Type B pancreatic cell (in vitro differentiated cells): ENCODE measurements around the gene PERCC1. TPM values are rescaled to one million over a fixed set of nuclear protein-coding genes. Genes with fewer than 3 reads are reported as not detected.

Source experiments
- DNase-seq: peaks from one replicate; pipeline ENCODE4 v3.0.0; 2021; ENCODE audit warnings: mixed read lengths; ENCODE audit not compliant: unreplicated experiment; ENCODE audit errors: extremely low spot score
- H3K27ac Mint-ChIP-seq: 2 replicates; pipeline ENCODE4 v1.8.0; 2021; ENCODE audit warnings: mild to moderate bottlenecking, mixed read lengths
- H3K27me3 Mint-ChIP-seq: 2 replicates; pipeline ENCODE4 v1.8.0; 2021; ENCODE audit warnings: mixed read lengths
- H3K36me3 Mint-ChIP-seq: 2 replicates; pipeline ENCODE4 v1.8.0; 2021; ENCODE audit warnings: mixed read lengths
- H3K4me1 Mint-ChIP-seq: one replicate; pipeline ENCODE4 v1.8.0; 2021; ENCODE audit warnings: mixed read lengths; ENCODE audit not compliant: unreplicated experiment
- H3K4me3 Mint-ChIP-seq: 2 replicates; pipeline ENCODE4 v1.8.0; 2021; ENCODE audit warnings: mild to moderate bottlenecking, mixed read lengths
- H3K9me3 Mint-ChIP-seq: 2 replicates; pipeline ENCODE4 v1.8.0; 2021; ENCODE audit warnings: mixed read lengths
- CTCF ChIP-seq: fragments of 200-600 bp; sonication (generic); conservative IDR thresholded peaks from 2 replicates; pipeline ENCODE4 v1.5.0; 2021; ENCODE audit warnings: antibody characterized with exemption, mild to moderate bottlenecking
- total RNA-seq: library from RNA; stranded (reverse); gene quantifications from 2 replicates; pipeline ENCODE4 v1.2.1, GENCODE V29; 2021; ENCODE audit warnings: low replicate concordance

PERCC1 gene
- total RNA-seq, 1 donor from 2014 or later: 0.77 TPM

- no peaks in the 10 kb centered on the region for H3K36me3 Mint-ChIP-seq
- no peaks in the 10 kb centered on the region for H3K4me1 Mint-ChIP-seq
- no peak for DNase-seq
- H3K27me3 Mint-ChIP-seq: no peaks in the 10 kb centered on the region
- no peak overlapping the region for H3K4me3 Mint-ChIP-seq
- no peak for TF ChIP-seq CTCF
- no peak overlapping the region for H3K27ac Mint-ChIP-seq
- no peaks in the 10 kb centered on the region for H3K9me3 Mint-ChIP-seq
Observed at GRCh38 chr16:1456951-1457350, 26.1 kb downstream of the PERCC1 start.

- H3K27me3 Mint-ChIP-seq: no peaks in the 10 kb centered on the region
- H3K4me1 Mint-ChIP-seq: no peaks in the 10 kb centered on the region
- TF ChIP-seq CTCF: no peak
- H3K36me3 Mint-ChIP-seq: no peaks in the 10 kb centered on the region
- H3K27ac Mint-ChIP-seq: no peak overlapping the region
- no peak for DNase-seq
- no peaks in the 10 kb centered on the region for H3K9me3 Mint-ChIP-seq
- H3K4me3 Mint-ChIP-seq: no peak overlapping the region
Observed at GRCh38 chr16:1457489-1458245, 26.8 kb downstream of the PERCC1 start.

- Mint-ChIP-seq H3K36me3 (no peaks in the 10 kb centered on the region), H3K4me3 (no peak overlapping the region), H3K27ac (no peak overlapping the region), H3K27me3 (no peaks in the 10 kb centered on the region), H3K4me1 (no peaks in the 10 kb centered on the region), H3K9me3 (no peaks in the 10 kb centered on the region)
- peak; percentile 66 for DNase-seq
- no peak for TF ChIP-seq CTCF
Observed at GRCh38 chr16:1458336-1458976, 27.6 kb downstream of the PERCC1 start.

- no peaks in the 10 kb centered on the region for H3K27me3 Mint-ChIP-seq
Observed at GRCh38 chr16:1458977-1459341, 28.1 kb downstream of the PERCC1 start.

GRCh38 chr16:1459967-1460366, 29.1 kb downstream of the PERCC1 start:
- no peak for DNase-seq
- TF ChIP-seq CTCF: no peak
- no peaks in the 10 kb centered on the region for H3K4me1 Mint-ChIP-seq
- H3K4me3 Mint-ChIP-seq: no peak overlapping the region
- no peaks in the 10 kb centered on the region for H3K27me3 Mint-ChIP-seq
- H3K36me3 Mint-ChIP-seq: no peaks in the 10 kb centered on the region
- no peaks in the 10 kb centered on the region for H3K9me3 Mint-ChIP-seq
- H3K27ac Mint-ChIP-seq: no peak overlapping the region

More at GRCh38 chr16:1458977-1459341, 28.1 kb downstream of the PERCC1 start:
- no peak overlapping the region for H3K4me3 Mint-ChIP-seq
- peak; percentile 69 for DNase-seq
- H3K27ac Mint-ChIP-seq: no peak overlapping the region
- TF ChIP-seq CTCF: no peak
- no peaks in the 10 kb centered on the region for H3K4me1 Mint-ChIP-seq
- no peaks in the 10 kb centered on the region for H3K9me3 Mint-ChIP-seq
- no peaks in the 10 kb centered on the region for H3K36me3 Mint-ChIP-seq
